Ovary (tissue), 3 donors: ENCODE data around the gene SPRR1A.

ENCODE experiments used
- CTCF ChIP-seq, 3 donors: fragments of 450-650 bp in 2 of 3; fragments of 200-600 bp in 1 of 3; IDR thresholded peaks; one replicate each; pipeline versions ENCODE4 v1.5.1 to v1.8.0; 2016 to 2022; ENCODE audit warnings: antibody characterized with exemption in 3 of 3, mild to moderate bottlenecking in 1 of 3
- EP300 ChIP-seq: sonication (generic); formaldehyde crosslinking; IDR thresholded peaks from one replicate; pipeline ENCODE4 v1.6.1; 2017; ENCODE audit warnings: antibody characterized with exemption
- POLR2A ChIP-seq: fragments of 450-650 bp; IDR thresholded peaks from one replicate; pipeline ENCODE4 v1.6.1; 2017; ENCODE audit warnings: antibody characterized with exemption, mild to moderate bottlenecking, moderate library complexity
- donor health status: DM: no; HTN: no; CAD: no.

GRCh38 chr1:152982076-152982475, 1.8 kb upstream of the SPRR1A start:
- TF ChIP-seq CTCF (IDR thresholded peaks at IDR 0.05) (no peak), EP300 (no peak), POLR2A (no peak)
